Mesendoderm (in vitro differentiated cells): ENCODE measurements around the gene MANEA.
"Not testable (repeated sequence)": the region's sequence is repeated elsewhere in the genome, so short reads cannot be mapped to it uniquely, and the experiment has no call there.

Source experiments
- DNase-seq: peaks from one replicate; pipeline ENCODE4 v3.0.0; 2013
- H2AK5ac ChIP-seq: 2 replicates; pipeline ENCODE4 v1.6.1; 2013; ENCODE audit warnings: low read length, inconsistent platforms
- H2BK120ac ChIP-seq: 2 replicates; pipeline ENCODE4 v1.6.1; 2013; ENCODE audit warnings: low read depth, mild to moderate bottlenecking, low read length, moderate library complexity, mixed read lengths
- H2BK15ac ChIP-seq: replicated peaks from 2 replicates; pipeline ENCODE4 v1.6.1; 2013; ENCODE audit warnings: low read depth, mild to moderate bottlenecking, moderate library complexity
- H2BK5ac ChIP-seq: 2 replicates; pipeline ENCODE4 v1.6.1; 2013; ENCODE audit warnings: low read length, inconsistent platforms
- H3K18ac ChIP-seq: 2 replicates; pipeline ENCODE4 v1.6.1; 2013; ENCODE audit warnings: mild to moderate bottlenecking, low read length, mixed read lengths
- H3K23ac ChIP-seq: one replicate; pipeline ENCODE4 v1.6.1; 2013; ENCODE audit warnings: low read length
- H3K27ac ChIP-seq: 2 replicates; pipeline ENCODE4 v1.5.1; 2013; ENCODE audit warnings: low read depth, mild to moderate bottlenecking, inconsistent platforms, low read length, moderate library complexity
- H3K27me3 ChIP-seq: 2 replicates; pipeline ENCODE4 v1.6.1; 2013; ENCODE audit warnings: low read length, control low read depth, mild to moderate bottlenecking, inconsistent platforms; ENCODE audit not compliant: insufficient read depth, poor library complexity
- H3K36me3 ChIP-seq: 2 replicates; pipeline ENCODE4 v1.6.1; 2013; ENCODE audit warnings: low read length, inconsistent platforms; ENCODE audit not compliant: control insufficient read depth, insufficient read depth
- H3K4ac ChIP-seq: one replicate; pipeline ENCODE4 v1.6.1; 2013; ENCODE audit warnings: low read depth, mild to moderate bottlenecking, low read length, moderate library complexity
- H3K4me1 ChIP-seq: 2 replicates; pipeline ENCODE4 v1.6.1; 2013; ENCODE audit warnings: low read depth, low read length, inconsistent platforms; ENCODE audit not compliant: control insufficient read depth
- H3K4me2 ChIP-seq: 2 replicates; pipeline ENCODE4 v1.6.1; 2013; ENCODE audit warnings: low read length
- H3K4me3 ChIP-seq: 2 replicates; pipeline ENCODE4 v1.5.1; 2013; ENCODE audit warnings: mild to moderate bottlenecking, low read length
- H3K56ac ChIP-seq: one replicate; pipeline ENCODE4 v1.6.1; 2013; ENCODE audit warnings: low read length
- H3K79me1 ChIP-seq: 2 replicates; pipeline ENCODE4 v1.6.1; 2013; ENCODE audit warnings: low read length, inconsistent platforms
- H3K79me2 ChIP-seq: 2 replicates; pipeline ENCODE4 v1.6.1; 2013; ENCODE audit warnings: mild to moderate bottlenecking, low read length; ENCODE audit not compliant: control insufficient read depth, insufficient read depth
- H3K9ac ChIP-seq: 2 replicates; pipeline ENCODE4 v1.6.1; 2013; ENCODE audit warnings: low read length, inconsistent platforms
- H4K5ac ChIP-seq: one replicate; pipeline ENCODE4 v1.6.1; 2013; ENCODE audit warnings: low read length
- H4K8ac ChIP-seq: one replicate; pipeline ENCODE4 v1.6.1; 2013; ENCODE audit warnings: low read depth, mild to moderate bottlenecking, control low read depth, low read length, moderate library complexity
- WGBS: extraction: QIAGEN DNeasy Blood & Tissue Kit; methylation state at CpG from one replicate; pipeline ENCODE4 v1.1.7; 2013; ENCODE audit warnings: low lambda C conversion rate, missing lambda C conversion rate; ENCODE audit not compliant: insufficient coverage; ENCODE audit errors: extremely low coverage; 5-methylcytosine and 5-hydroxymethylcytosine counted together

MANEA gene

GRCh38 chr6:95576998-95577303 is 384 bp upstream of the MANEA start:
- H3K4me3 ChIP-seq = peak overlapping the region; percentile 84
- no peak overlapping the region for H2BK120ac ChIP-seq
- H3K4me2 ChIP-seq = peak overlapping the region; percentile 66
- no peak overlapping the region for H2AK5ac ChIP-seq
- no peak overlapping the region for H3K23ac ChIP-seq
- no peak overlapping the region for H4K8ac ChIP-seq
- H3K79me2 ChIP-seq = peaks cover 3% of the 10 kb centered on the region
- peak overlapping the region; percentile 86 for H2BK5ac ChIP-seq
- no peaks in the 10 kb centered on the region for H3K36me3 ChIP-seq
- peak overlapping the region; percentile 80 for H3K18ac ChIP-seq
- H3K4ac ChIP-seq = no peak overlapping the region
- H3K4me1 ChIP-seq = peaks cover 8% of the 10 kb centered on the region
- peak overlapping the region; percentile 94 for H3K27ac ChIP-seq
- H4K5ac ChIP-seq = no peak overlapping the region
- H3K79me1 ChIP-seq = peaks cover 1% of the 10 kb centered on the region
- no peak overlapping the region for H2BK15ac ChIP-seq
- H3K9ac ChIP-seq = peak overlapping the region; percentile 89
- WGBS = no CpG with 5 or more reads among the region's 3 CpGs
- peak overlapping the region; percentile 93 for H3K56ac ChIP-seq
- H3K27me3 ChIP-seq = no peaks in the 10 kb centered on the region
- no peak for DNase-seq

DNA sequence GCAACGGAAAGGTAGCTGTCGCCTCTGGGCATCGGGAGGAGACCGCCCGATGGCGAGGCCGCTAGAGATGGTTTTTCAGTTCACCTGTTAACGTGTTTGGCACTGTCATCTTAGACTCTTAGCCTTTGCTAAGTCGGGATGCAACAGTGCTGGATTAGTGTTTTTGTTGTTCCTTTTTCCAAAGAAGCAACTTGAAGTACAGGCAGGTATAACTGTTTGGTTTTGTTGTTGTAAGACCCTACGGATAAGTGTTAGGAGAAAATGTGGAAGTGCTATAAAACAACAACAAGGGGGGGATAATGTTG is 723 bp downstream of the MANEA start:
- Histone ChIP-seq H2BK15ac (no peak overlapping the region), H3K4me3 (peak overlapping the region; percentile 65), H2BK5ac (peak overlapping the region; percentile 15), H3K36me3 (no peaks in the 10 kb centered on the region), H3K18ac (peak overlapping the region; percentile 71), H3K4me2 (peak overlapping the region; percentile 93), H4K5ac (peak overlapping the region; percentile 14), H2AK5ac (no peak overlapping the region), H4K8ac (no peak overlapping the region), H3K23ac (peak overlapping the region; percentile 81), H3K9ac (peak overlapping the region; percentile 79), H3K79me1 (no peaks in the 10 kb centered on the region), H3K4ac (peak overlapping the region; percentile 74), H3K27me3 (no peaks in the 10 kb centered on the region), H3K79me2 (peaks cover 3% of the 10 kb centered on the region), H3K56ac (peak overlapping the region; percentile 98), H3K27ac (peak overlapping the region; percentile 85), H2BK120ac (no peak overlapping the region), H3K4me1 (peaks cover 2% of the 10 kb centered on the region)
- DNase-seq = no peak
- WGBS = no CpG with 5 or more reads among the region's 10 CpGs

- H2BK5ac ChIP-seq = no peak overlapping the region
- H3K27ac ChIP-seq = no peak overlapping the region
- H3K18ac ChIP-seq = no peak overlapping the region
- no peak overlapping the region for H3K4me2 ChIP-seq
- H3K79me2 ChIP-seq = peaks cover 3% of the 10 kb centered on the region
- no peaks in the 10 kb centered on the region for H3K79me1 ChIP-seq
- no peak overlapping the region for H3K4me3 ChIP-seq
- no peak overlapping the region for H2AK5ac ChIP-seq
- H3K56ac ChIP-seq = no peak overlapping the region
- H2BK15ac ChIP-seq = no peak overlapping the region
- H4K5ac ChIP-seq = no peak overlapping the region
- H3K23ac ChIP-seq = no peak overlapping the region
- no peak for DNase-seq
- H3K4me1 ChIP-seq = no peaks in the 10 kb centered on the region
- H3K27me3 ChIP-seq = no peaks in the 10 kb centered on the region
- H4K8ac ChIP-seq = no peak overlapping the region
- no peak overlapping the region for H2BK120ac ChIP-seq
- H3K9ac ChIP-seq = no peak overlapping the region
- no peaks in the 10 kb centered on the region for H3K36me3 ChIP-seq
- H3K4ac ChIP-seq = no peak overlapping the region
These were observed 3.7 kb downstream of the MANEA start for GRCh38 chr6:95581073-95581472.

DNA sequence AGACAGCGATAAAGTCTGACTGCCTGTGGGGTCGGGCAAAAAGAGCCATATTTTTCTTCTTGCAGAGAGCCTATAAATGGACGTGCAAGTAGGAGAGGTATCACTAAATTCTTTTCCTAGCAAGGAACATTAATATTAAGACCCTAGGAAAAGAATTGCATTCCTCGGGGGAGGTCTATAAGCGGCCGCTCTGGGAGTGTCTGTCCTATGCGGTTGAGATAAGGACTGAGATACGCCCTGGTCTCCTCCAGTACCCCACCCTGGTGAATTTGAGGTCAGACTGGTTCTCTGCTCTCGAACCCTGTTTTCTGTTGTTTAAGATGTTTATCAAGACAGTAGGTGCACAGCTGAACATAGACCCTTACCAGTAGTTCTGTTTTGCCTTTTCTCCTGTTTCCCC is 6.9 kb downstream of the MANEA start:
- peak; percentile 31 for DNase-seq
- H3K4me3 ChIP-seq, H3K18ac ChIP-seq: not testable (repeated sequence)

GRCh38 chr6:95587989-95588388 is 10.7 kb downstream of the MANEA start:
- Histone ChIP-seq H3K79me1 (no peaks in the 10 kb centered on the region), H3K9ac (no peak overlapping the region), H3K4me1 (no peaks in the 10 kb centered on the region), H4K8ac (no peak overlapping the region), H3K4ac (no peak overlapping the region), H3K27me3 (no peaks in the 10 kb centered on the region), H2AK5ac (no peak overlapping the region), H3K23ac (no peak overlapping the region), H3K27ac (no peak overlapping the region), H4K5ac (no peak overlapping the region), H3K36me3 (no peaks in the 10 kb centered on the region), H3K4me3 (no peak overlapping the region), H3K4me2 (no peak overlapping the region), H3K18ac (no peak overlapping the region), H2BK120ac (no peak overlapping the region), H3K56ac (no peak overlapping the region), H2BK15ac (no peak overlapping the region), H2BK5ac (no peak overlapping the region), H3K79me2 (no peaks in the 10 kb centered on the region)
- WGBS = 100% methylated on average over 1 of the region's 1 CpG
- DNase-seq = no peak

More for the DNA sequence above, 6.9 kb downstream of the MANEA start:
- not testable (repeated sequence) for H3K56ac ChIP-seq, H2BK15ac ChIP-seq, H3K23ac ChIP-seq, H3K36me3 ChIP-seq, H3K4me1 ChIP-seq, H3K79me2 ChIP-seq, H3K4me2 ChIP-seq, H3K4ac ChIP-seq, H2AK5ac ChIP-seq, H4K8ac ChIP-seq, H3K9ac ChIP-seq, H4K5ac ChIP-seq, H3K27ac ChIP-seq, H3K27me3 ChIP-seq, H3K79me1 ChIP-seq, H2BK5ac ChIP-seq, H2BK120ac ChIP-seq
- WGBS = no CpG with 5 or more reads among the region's 9 CpGs

DNA sequence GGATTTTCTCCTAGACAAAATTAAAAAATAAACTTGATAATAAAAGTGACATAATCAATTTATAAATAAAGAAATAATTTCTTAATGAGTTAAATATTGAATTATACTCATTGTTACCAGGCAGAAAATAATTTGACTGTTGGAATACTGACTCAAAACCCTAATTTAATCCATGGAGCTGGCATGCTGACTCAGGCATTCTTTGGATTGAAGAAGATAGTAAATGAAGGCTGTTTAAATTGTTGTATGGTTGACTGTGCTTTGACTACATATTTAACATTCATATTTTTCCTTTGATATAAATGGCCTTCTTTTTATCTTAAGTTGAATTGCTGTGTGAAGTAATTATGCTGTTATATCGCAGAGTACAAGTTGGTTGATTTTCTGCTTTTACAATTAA is 11.7 kb downstream of the MANEA start:
- Histone ChIP-seq H2BK120ac (no peak overlapping the region), H3K27me3 (no peaks in the 10 kb centered on the region), H3K23ac (no peak overlapping the region), H4K5ac (no peak overlapping the region), H3K79me1 (no peaks in the 10 kb centered on the region), H3K36me3 (no peaks in the 10 kb centered on the region), H3K9ac (no peak overlapping the region), H3K4ac (no peak overlapping the region), H2BK15ac (no peak overlapping the region), H3K4me2 (no peak overlapping the region), H3K18ac (no peak overlapping the region), H2AK5ac (no peak overlapping the region), H3K4me3 (no peak overlapping the region), H3K4me1 (no peaks in the 10 kb centered on the region), H3K56ac (no peak overlapping the region), H3K79me2 (no peaks in the 10 kb centered on the region), H4K8ac (no peak overlapping the region), H2BK5ac (no peak overlapping the region), H3K27ac (no peak overlapping the region)
- DNase-seq = no peak
- WGBS = no CpG with 5 or more reads among the region's 1 CpG
